Tibial artery (tissue), 4 donors: ENCODE measurements around the gene MON2.
"Not testable (repeated sequence)": the region's sequence is repeated elsewhere in the genome, so short reads cannot be mapped to it uniquely, and the experiment has no call there.

Experiments used
- DNase-seq, 2 donors: peaks; one replicate each; pipeline ENCODE4 v3.0.0-alpha.2; 2019
- H3K27ac ChIP-seq, 2 donors: fragments of 200-600 bp; sonication (generic) in 1 of 2; 1 replicate in 1 of 2; 2 replicates in 1 of 2; pipeline ENCODE4 v1.5.1; 2018 to 2019; ENCODE audit warnings: mild to moderate bottlenecking in 1 of 2
- H3K27me3 ChIP-seq, 2 donors: fragments of 200-600 bp; sonication (generic) in 1 of 2; one replicate each; pipeline versions ENCODE4 v1.5.1 to v1.6.0; 2016 to 2019
- H3K36me3 ChIP-seq, 3 donors: fragments of 200-600 bp; sonication (generic) in 2 of 3; one replicate each; pipeline ENCODE4 v1.5.1; 2016 to 2019; ENCODE audit warnings: mild to moderate bottlenecking in 2 of 3
- H3K4me1 ChIP-seq, 4 donors: fragments of 200-600 bp; sonication (generic) in 2 of 4; 1 replicate in 3 of 4; 2 replicates in 1 of 4; pipeline ENCODE4 v1.5.1; 2016 to 2019
- H3K4me3 ChIP-seq, 2 donors: fragments of 200-600 bp; sonication (generic) in 1 of 2; 1 replicate in 1 of 2; 2 replicates in 1 of 2; pipeline ENCODE4 v1.5.1; 2018 to 2019; ENCODE audit warnings: mild to moderate bottlenecking in 2 of 2
- H3K9me3 ChIP-seq, 3 donors: fragments of 200-600 bp; sonication (generic) in 1 of 3; one replicate each; pipeline ENCODE4 v1.5.1; 2016 to 2019
- CTCF ChIP-seq, 2 experiments: fragments of 200-600 bp in 1 of 2; fragments of 450-650 bp in 1 of 2; IDR thresholded peaks; one replicate each; pipeline ENCODE4 v1.5.1; 2017 to 2019; ENCODE audit warnings: antibody characterized with exemption in 2 of 2, mild to moderate bottlenecking in 1 of 2, moderate library complexity in 1 of 2
- intact Hi-C: fragments of 100-400 bp; cut with DNase I; formaldehyde crosslinking; loops from one replicate; pipeline ENCODE4 v1.15.0; 2023; ENCODE audit warnings: low total_unique reads

Gene MON2

GRCh38 chr12:62482769-62483168, 16.1 kb downstream of the MON2 start:
- H3K27ac ChIP-seq, result no peak overlapping the region
- H3K9me3 ChIP-seq, result no peaks in the 10 kb centered on the region
- intact Hi-C loops, result no loop called here
- H3K4me1 ChIP-seq, result peaks cover 0 to 13% (median 0%) of the 10 kb centered on the region in 4 donors
- H3K27me3 ChIP-seq, result no peaks in the 10 kb centered on the region
- no peak overlapping the region for H3K4me3 ChIP-seq
- DNase-seq, result no peak
- peaks cover 0 to 2% (median 0%) of the 10 kb centered on the region in 3 donors for H3K36me3 ChIP-seq
- no peak for TF ChIP-seq CTCF (IDR thresholded peaks at IDR 0.05)

DNA sequence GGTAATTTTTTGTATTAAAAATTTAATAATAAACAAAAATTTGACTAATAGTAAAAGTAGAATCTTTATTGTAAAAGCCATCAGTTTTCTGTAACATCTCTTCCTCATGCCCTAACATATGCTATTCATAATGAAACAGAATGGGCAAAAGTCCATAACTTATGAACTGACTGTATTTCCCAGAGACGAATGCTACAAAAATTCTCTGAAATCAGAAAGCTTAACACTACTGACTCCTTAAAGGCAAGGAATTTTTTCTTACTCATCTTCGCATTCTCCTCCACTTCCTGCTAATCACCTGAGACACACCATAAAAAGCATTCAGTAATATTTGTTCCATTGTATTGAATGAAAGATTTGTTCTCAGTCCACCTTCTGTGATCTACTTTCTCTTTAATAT, 17.6 kb downstream of the MON2 start:
- no peak for TF ChIP-seq CTCF (IDR thresholded peaks at IDR 0.05)
- H3K27ac ChIP-seq, result no peak overlapping the region
- peaks cover 0 to 9% (median 0%) of the 10 kb centered on the region in 4 donors for H3K4me1 ChIP-seq
- no peaks in the 10 kb centered on the region for H3K27me3 ChIP-seq
- DNase-seq, result no peak
- no peaks in the 10 kb centered on the region for H3K36me3 ChIP-seq
- H3K9me3 ChIP-seq, result no peaks in the 10 kb centered on the region
- intact Hi-C loops, result no loop called here
- no peak overlapping the region for H3K4me3 ChIP-seq

DNA sequence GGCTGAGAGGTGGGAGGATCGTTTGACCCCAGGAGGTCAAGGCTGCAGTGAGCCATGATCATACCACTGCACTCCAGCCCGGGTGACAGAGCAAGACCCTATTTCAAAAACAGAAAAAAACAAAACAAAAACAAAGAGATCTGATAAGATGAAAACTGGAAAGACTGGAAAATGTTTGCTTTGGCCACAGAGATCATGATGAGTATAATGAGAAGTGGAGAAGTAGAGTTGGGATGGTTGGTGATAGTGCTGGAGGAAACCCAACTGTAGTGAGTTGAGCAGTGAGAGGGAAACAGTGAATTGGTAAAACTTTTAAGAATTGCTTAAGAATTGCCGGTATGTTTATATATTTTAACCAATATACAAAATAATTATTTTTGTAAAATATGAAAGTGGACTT, 39.2 kb downstream of the MON2 start:
- intact Hi-C loops, result no loop called here
- no peaks in the 10 kb centered on the region for H3K9me3 ChIP-seq
- no peak for DNase-seq
- no peak overlapping the region for H3K4me3 ChIP-seq
- H3K4me1 ChIP-seq, result peaks cover 0 to 6% (median 0%) of the 10 kb centered on the region in 4 donors
- H3K36me3 ChIP-seq, result peaks cover 19 to 59% (median 40%) of the 10 kb centered on the region in 3 donors
- no peaks in the 10 kb centered on the region for H3K27me3 ChIP-seq
- H3K27ac ChIP-seq, result no peak overlapping the region
- no peak for TF ChIP-seq CTCF (IDR thresholded peaks at IDR 0.05)

DNA sequence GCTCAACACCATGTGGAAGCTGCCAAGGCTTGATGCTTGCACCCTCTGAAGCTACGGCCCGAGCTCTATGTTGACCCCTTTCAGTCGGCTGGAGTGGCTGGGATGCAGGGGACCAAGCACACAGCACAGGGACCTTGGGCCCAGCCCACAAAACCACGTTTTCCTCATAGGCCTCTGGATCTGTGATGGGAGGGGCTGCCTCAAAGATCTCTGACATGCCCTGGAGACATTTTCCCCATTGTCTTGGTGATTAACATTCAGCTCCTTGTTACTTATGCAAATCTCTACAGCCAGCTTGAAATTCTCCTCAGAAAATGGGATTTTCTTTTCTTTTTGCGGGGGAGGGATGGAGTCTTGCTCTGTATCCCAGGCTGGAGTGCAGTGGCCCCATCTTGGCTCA, 46.3 kb downstream of the MON2 start:
- TF ChIP-seq CTCF (IDR thresholded peaks at IDR 0.05), result no peak
- no peaks in the 10 kb centered on the region for H3K4me1 ChIP-seq
- H3K36me3 ChIP-seq, result peaks cover 14 to 38% (median 22%) of the 10 kb centered on the region in 3 donors
- DNase-seq, result no peak
- intact Hi-C loops, result no loop called here
- no peaks in the 10 kb centered on the region for H3K27me3 ChIP-seq
- no peak overlapping the region for H3K27ac ChIP-seq
- no peak overlapping the region for H3K4me3 ChIP-seq
- no peaks in the 10 kb centered on the region for H3K9me3 ChIP-seq

- H3K9me3 ChIP-seq, DNase-seq, H3K27me3 ChIP-seq, H3K27ac ChIP-seq, H3K4me3 ChIP-seq, intact Hi-C loops: not testable (repeated sequence)
- Histone ChIP-seq H3K36me3 (peaks cover 3 to 29% (median 12%) of the 10 kb centered on the region in 3 donors), H3K4me1 (peaks cover 0 to 10% (median 0%) of the 10 kb centered on the region in 4 donors)
Measured at GRCh38 chr12:62514080-62514479, 47.5 kb downstream of the MON2 start.

DNA sequence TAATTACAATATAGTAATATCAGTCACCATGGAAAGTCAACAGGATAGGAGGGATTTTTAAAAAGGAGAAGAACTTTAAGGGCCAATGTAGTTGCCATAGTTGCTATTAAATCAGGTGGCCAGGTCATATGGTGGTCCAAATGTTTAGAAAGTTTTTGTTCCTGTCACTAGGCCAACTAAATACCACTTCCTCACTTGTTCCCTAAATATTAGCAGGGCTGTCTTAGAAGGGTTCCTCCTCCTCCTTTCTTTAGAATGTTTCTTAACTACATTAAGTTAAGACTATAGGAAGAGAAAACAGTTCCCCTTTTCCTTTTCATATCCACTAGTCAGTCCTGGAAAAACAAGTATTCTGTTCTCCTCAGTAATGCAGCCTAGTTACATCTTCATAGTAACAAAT, 50.3 kb downstream of the MON2 start:
- TF ChIP-seq CTCF (IDR thresholded peaks at IDR 0.05), result no peak
- Histone ChIP-seq H3K4me3 (no peak overlapping the region), H3K27ac (no peak overlapping the region), H3K9me3 (no peaks in the 10 kb centered on the region), H3K36me3 (peaks cover 0 to 18% (median 12%) of the 10 kb centered on the region in 3 donors), H3K4me1 (peaks cover 0 to 11% (median 0%) of the 10 kb centered on the region in 4 donors), H3K27me3 (no peaks in the 10 kb centered on the region)
- intact Hi-C loops, result no loop called here
- DNase-seq, result no peak
